ENCODE data around the gene ADGRF1. TPM values are rescaled to one million over a fixed set of nuclear protein-coding genes. Genes with fewer than 3 reads are reported as not detected.

The ADGRF1 gene
- polyA plus RNA-seq, 2 of the 4 experiments (the other 2 are of a cell fraction): 0.01 TPM; not detected in 1

- DNase-seq (ENCODE audit: low read depth in 1 of 2, low spot score in 1 of 2): no peak
- Histone ChIP-seq H3K4me2 (no peak overlapping the region), H3K27ac (no peak overlapping the region), H3K4me3 (no peak overlapping the region), H3K9me3 (no peaks in the 10 kb centered on the region), H3K4me1 (no peaks in the 10 kb centered on the region)
- 30% methylated on average over 3 of the region's 3 CpGs for whole genome bisulfite sequencing (ENCODE audit: missing lambda C conversion rate)
- TF ChIP-seq FOSL2 (IDR thresholded peaks at IDR 0.05) (no peak), FOSL2 (CRISPR knock-in tag; IDR thresholded peaks at IDR 0.05) (no peak)
- FAIRE-seq: no peak
- ATAC-seq: no peak
- ChIA-PET CTCF (interaction anchor here (2.5 kb wide), 1 partner anchor 155 kb away, joined by 6 read pairs; no protein-coding TSS in a partner anchor), POLR2A (no interaction called here)
These were observed 37.7 kb downstream of the ADGRF1 start for GRCh38 chr6:47004463-47004862.

DNA sequence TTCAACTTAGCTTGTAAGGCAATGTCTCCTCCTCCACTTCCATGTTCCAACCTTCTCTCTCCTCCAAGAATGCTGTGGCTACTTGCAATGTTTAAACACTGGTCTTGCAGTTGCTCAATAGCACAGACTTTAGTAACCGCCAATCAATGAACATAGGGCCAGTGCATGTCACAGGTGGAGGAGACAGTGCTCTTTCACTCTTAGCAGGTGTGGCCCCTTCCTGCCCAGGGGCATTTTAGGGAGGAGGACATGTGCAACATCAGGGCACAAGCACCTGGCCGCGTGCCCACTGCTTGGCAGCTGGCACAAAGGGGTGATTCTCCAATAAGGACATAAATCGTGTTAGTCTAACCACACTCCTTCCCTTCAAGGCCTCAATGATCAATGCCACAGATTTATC is 41.3 kb downstream of the ADGRF1 start:
- ChIA-PET POLR2A (no interaction called here), CTCF (no interaction called here)
- no peak for ATAC-seq
- no peak overlapping the region for H3K4me2 ChIP-seq
- no peak for FAIRE-seq
- no peak overlapping the region for H3K4me3 ChIP-seq
- no peaks in the 10 kb centered on the region for H3K9me3 ChIP-seq
- no peak overlapping the region for H3K27ac ChIP-seq
- TF ChIP-seq, protein P1, sequence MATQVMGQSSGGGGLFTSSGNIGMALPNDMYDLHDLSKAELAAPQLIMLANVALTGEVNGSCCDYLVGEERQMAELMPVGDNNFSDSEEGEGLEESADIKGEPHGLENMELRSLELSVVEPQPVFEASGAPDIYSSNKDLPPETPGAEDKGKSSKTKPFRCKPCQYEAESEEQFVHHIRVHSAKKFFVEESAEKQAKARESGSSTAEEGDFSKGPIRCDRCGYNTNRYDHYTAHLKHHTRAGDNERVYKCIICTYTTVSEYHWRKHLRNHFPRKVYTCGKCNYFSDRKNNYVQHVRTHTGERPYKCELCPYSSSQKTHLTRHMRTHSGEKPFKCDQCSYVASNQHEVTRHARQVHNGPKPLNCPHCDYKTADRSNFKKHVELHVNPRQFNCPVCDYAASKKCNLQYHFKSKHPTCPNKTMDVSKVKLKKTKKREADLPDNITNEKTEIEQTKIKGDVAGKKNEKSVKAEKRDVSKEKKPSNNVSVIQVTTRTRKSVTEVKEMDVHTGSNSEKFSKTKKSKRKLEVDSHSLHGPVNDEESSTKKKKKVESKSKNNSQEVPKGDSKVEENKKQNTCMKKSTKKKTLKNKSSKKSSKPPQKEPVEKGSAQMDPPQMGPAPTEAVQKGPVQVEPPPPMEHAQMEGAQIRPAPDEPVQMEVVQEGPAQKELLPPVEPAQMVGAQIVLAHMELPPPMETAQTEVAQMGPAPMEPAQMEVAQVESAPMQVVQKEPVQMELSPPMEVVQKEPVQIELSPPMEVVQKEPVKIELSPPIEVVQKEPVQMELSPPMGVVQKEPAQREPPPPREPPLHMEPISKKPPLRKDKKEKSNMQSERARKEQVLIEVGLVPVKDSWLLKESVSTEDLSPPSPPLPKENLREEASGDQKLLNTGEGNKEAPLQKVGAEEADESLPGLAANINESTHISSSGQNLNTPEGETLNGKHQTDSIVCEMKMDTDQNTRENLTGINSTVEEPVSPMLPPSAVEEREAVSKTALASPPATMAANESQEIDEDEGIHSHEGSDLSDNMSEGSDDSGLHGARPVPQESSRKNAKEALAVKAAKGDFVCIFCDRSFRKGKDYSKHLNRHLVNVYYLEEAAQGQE (IDR thresholded peaks at IDR 0.05): no peak
- no peaks in the 10 kb centered on the region for H3K4me1 ChIP-seq
- no peak for DNase-seq (ENCODE audit: low read depth in 1 of 2, low spot score in 1 of 2)
- WGBS (ENCODE audit: missing lambda C conversion rate): 80% methylated on average over 4 of the region's 4 CpGs

DNA sequence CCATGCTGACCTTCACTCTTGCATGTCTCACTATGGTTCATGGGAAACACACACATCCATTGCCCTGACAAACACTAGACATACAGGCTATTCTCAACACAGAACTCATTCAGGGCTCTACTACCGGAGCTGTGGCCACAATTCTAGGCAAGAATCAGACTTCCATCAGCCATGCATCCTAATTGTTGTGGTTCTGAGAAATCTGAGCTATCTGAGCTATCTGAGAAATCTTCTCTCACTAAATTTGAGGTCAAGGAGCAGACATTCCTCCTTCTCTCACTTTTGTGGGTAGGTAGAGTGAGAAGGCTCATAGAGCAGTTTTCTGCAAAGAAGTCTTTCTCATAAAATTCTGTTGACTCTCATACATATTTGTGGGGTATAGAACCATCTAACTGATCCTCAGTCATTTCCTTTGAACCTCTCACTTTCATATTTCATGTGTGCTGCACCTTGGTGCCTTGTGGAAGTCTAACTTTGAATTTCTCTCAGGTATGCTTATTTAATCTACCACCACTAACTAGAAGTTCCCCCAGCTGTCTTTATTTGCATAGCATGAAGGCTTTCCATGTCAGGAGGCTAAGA is 43.6 kb downstream of the ADGRF1 start:
- Histone ChIP-seq H3K4me1 (0 out of 3 replicates have a peak, but pooled peaks cover 2% of the 10 kb centered on the region), H3K4me2 (no peak overlapping the region), H3K9me3 (no peaks in the 10 kb centered on the region), H3K27ac (no peak overlapping the region), H3K4me3 (no peak overlapping the region)
- no peak for ATAC-seq
- TF ChIP-seq ELK1 (IDR thresholded peaks at IDR 0.05; ENCODE audit: low read depth, low read length) (no peak), RFX5 (IDR thresholded peaks at IDR 0.05) (no peak), FOXS1 (CRISPR knock-in tag; IDR thresholded peaks at IDR 0.05) (no peak), ZSCAN20 (CRISPR knock-in tag; IDR thresholded peaks at IDR 0.05) (no peak), FOSB (CRISPR knock-in tag; IDR thresholded peaks at IDR 0.05) (no peak), POLR2AphosphoS2 (conservative IDR thresholded peaks at IDR 0.05; ENCODE audit: low read length) (no peak), RAD21 (conservative IDR thresholded peaks at IDR 0.05 in 1 of 2, IDR thresholded peaks at IDR 0.05 in 1 of 2) (no peak), HOXB13 (CRISPR knock-in tag; IDR thresholded peaks at IDR 0.05; ENCODE audit: low read depth) (no peak), GATA3 (IDR thresholded peaks at IDR 0.05; ENCODE audit: borderline replicate concordance) (no peak), CBX8 (IDR thresholded peaks at IDR 0.05) (no peak)
- FAIRE-seq: no peak
- ChIA-PET POLR2A (no interaction called here), CTCF (interaction anchor here (1.4 kb wide), 1 partner anchor 149 kb away, joined by 4 read pairs; no protein-coding TSS in a partner anchor)
- DNase-seq (ENCODE audit: low read depth in 1 of 2, low spot score in 1 of 2): no peak
- WGBS (ENCODE audit: missing lambda C conversion rate): 62% methylated on average over 1 of the region's 1 CpG

- no peak overlapping the region for H3K4me2 ChIP-seq
- 64% methylated on average over 1 of the region's 1 CpG for WGBS (ENCODE audit: missing lambda C conversion rate)
- no peak for TF ChIP-seq GATA3 (IDR thresholded peaks at IDR 0.05; ENCODE audit: borderline replicate concordance)
- no peak for TF ChIP-seq ZNF302 (CRISPR knock-in tag; IDR thresholded peaks at IDR 0.05)
- no peak for TF ChIP-seq CEBPB (IDR thresholded peaks at IDR 0.05)
- TF ChIP-seq MAFK (IDR thresholded peaks at IDR 0.05; ENCODE audit: partially characterized antibody): no peak
- no peak for TF ChIP-seq POLR2AphosphoS2 (conservative IDR thresholded peaks at IDR 0.05; ENCODE audit: low read length)
- TF ChIP-seq KDM1A (IDR thresholded peaks at IDR 0.05; ENCODE audit: low read depth): no peak
- TF ChIP-seq SREBF2 (IDR thresholded peaks at IDR 0.05): no peak
- TF ChIP-seq FOSB (CRISPR knock-in tag; IDR thresholded peaks at IDR 0.05): no peak
- TF ChIP-seq TP53 (CRISPR knock-in tag; IDR thresholded peaks at IDR 0.05): no peak
- no peak for TF ChIP-seq MAZ (IDR thresholded peaks at IDR 0.05; ENCODE audit: borderline replicate concordance, low read depth, low read length)
- no peak for TF ChIP-seq POLR2A (IDR thresholded peaks at IDR 0.05; ENCODE audit: low read length)
- no peak for TF ChIP-seq JUNB (IDR thresholded peaks at IDR 0.05)
- no peak for TF ChIP-seq FOXS1 (CRISPR knock-in tag; IDR thresholded peaks at IDR 0.05)
- 0 out of 3 replicates have a peak, but pooled peaks cover 3% of the 10 kb centered on the region for H3K4me1 ChIP-seq
- H3K4me3 ChIP-seq: no peak overlapping the region
- ATAC-seq (no peak), FAIRE-seq (no peak), DNase-seq (ENCODE audit: low read depth in 1 of 2, low spot score in 1 of 2) (no peak)
- H3K27ac ChIP-seq: no peak overlapping the region
- CTCF ChIA-PET: interaction anchor here (1.4 kb wide), 1 partner anchor 148 kb away, joined by 4 read pairs; no protein-coding TSS in a partner anchor
- POLR2A ChIA-PET: no interaction called here
- no peaks in the 10 kb centered on the region for H3K9me3 ChIP-seq
These were observed 44.5 kb downstream of the ADGRF1 start for GRCh38 chr6:46997646-46998045.

Data from A549 (cell line).